Activated naive CD8-positive, alpha-beta T cell treated with anti-CD3 and anti-CD28 coated beads for 36 hours (primary cell): Measurements from ENCODE around the gene DDAH1. TPM values are rescaled to one million over a fixed set of nuclear protein-coding genes. Genes with fewer than 3 reads are reported as not detected.

Experiments
- DNase-seq: peaks from one replicate; pipeline ENCODE4 v3.0.0; 2021
- H3K27ac Mint-ChIP-seq: one replicate; pipeline ENCODE4 v1.8.0; 2022; ENCODE audit warnings: mild to moderate bottlenecking, moderate library complexity, mixed read lengths
- H3K27me3 Mint-ChIP-seq: one replicate; pipeline ENCODE4 v1.8.0; 2022; ENCODE audit warnings: mild to moderate bottlenecking, mixed read lengths
- H3K36me3 Mint-ChIP-seq: one replicate; pipeline ENCODE4 v1.8.0; 2021; ENCODE audit warnings: mild to moderate bottlenecking, mixed read lengths
- H3K4me1 Mint-ChIP-seq: one replicate; pipeline ENCODE4 v1.8.0; 2021; ENCODE audit warnings: mixed read lengths
- H3K4me3 Mint-ChIP-seq: one replicate; pipeline ENCODE4 v1.8.0; 2022; ENCODE audit warnings: mild to moderate bottlenecking, moderate library complexity, mixed read lengths
- H3K9me3 Mint-ChIP-seq: one replicate; pipeline ENCODE4 v1.8.0; 2022; ENCODE audit warnings: mixed read lengths
- total RNA-seq, 2 experiments: library from RNA; stranded (reverse); gene quantifications; one replicate each; pipeline ENCODE4 v1.2.3, GENCODE V29; 2021

DDAH1 gene
- total RNA-seq, 2 experiments from 2014 or later = 0.16 TPM; not detected in 1

DNA sequence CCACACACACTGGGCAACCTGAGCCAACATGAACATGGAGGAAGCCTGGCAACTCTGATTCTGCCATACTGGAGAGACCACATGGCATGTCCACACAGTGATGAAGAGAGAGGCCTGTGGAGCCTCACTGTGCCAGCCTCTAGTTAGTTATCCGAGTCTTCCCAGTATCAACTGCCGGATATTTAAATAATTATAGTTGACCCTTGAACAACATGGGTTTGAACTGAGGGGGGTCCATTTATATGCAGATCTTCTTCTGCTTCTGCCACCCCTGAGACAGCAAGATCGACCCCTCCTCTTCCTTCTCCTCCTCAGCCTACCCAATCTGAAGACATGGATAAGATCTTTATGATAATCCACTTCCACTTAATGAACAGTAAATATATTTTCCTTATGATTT is 27.8 kb downstream of the DDAH1 start:
- no peaks in the 10 kb centered on the region for H3K36me3 Mint-ChIP-seq
- no peaks in the 10 kb centered on the region for H3K9me3 Mint-ChIP-seq
- H3K27ac Mint-ChIP-seq = no peak overlapping the region
- no peaks in the 10 kb centered on the region for H3K4me1 Mint-ChIP-seq
- H3K4me3 Mint-ChIP-seq = no peak overlapping the region
- DNase-seq = no peak
- peaks cover 11% of the 10 kb centered on the region for H3K27me3 Mint-ChIP-seq

- Mint-ChIP-seq H3K36me3 (no peaks in the 10 kb centered on the region), H3K27ac (no peak overlapping the region), H3K4me1 (no peaks in the 10 kb centered on the region), H3K27me3 (no peaks in the 10 kb centered on the region), H3K4me3 (no peak overlapping the region), H3K9me3 (peaks cover 2% of the 10 kb centered on the region)
- no peak for DNase-seq
Measured at GRCh38 chr1:85433096-85433495, 31.9 kb downstream of the DDAH1 start.

GRCh38 chr1:85428471-85429089 is 36.4 kb downstream of the DDAH1 start:
- Mint-ChIP-seq H3K4me3 (no peak overlapping the region), H3K27me3 (no peaks in the 10 kb centered on the region), H3K27ac (no peak overlapping the region), H3K4me1 (no peaks in the 10 kb centered on the region), H3K9me3 (peaks cover 2% of the 10 kb centered on the region), H3K36me3 (no peaks in the 10 kb centered on the region)
- no peak for DNase-seq

DNA sequence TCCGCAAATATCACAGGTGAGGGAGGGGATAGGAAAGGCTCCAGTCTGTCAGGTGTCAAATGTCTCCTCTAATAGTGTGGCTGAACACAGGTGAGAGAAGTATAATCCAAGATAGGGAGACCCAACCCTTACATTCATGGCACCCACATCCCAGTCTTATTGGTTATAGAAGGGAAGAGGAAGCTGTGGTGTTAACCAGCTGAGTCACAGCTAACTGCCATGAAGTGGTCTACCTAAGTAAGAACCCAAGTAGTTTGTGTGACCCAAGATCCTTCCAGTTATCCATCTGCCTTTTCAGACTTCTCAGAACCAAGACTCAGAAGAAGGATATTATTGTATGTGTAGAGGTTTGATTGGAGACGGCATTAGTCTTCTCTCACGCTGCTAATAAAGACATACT is 37.1 kb downstream of the DDAH1 start:
- no peaks in the 10 kb centered on the region for H3K4me1 Mint-ChIP-seq
- no peaks in the 10 kb centered on the region for H3K36me3 Mint-ChIP-seq
- no peak for DNase-seq
- peaks cover 2% of the 10 kb centered on the region for H3K9me3 Mint-ChIP-seq
- H3K27me3 Mint-ChIP-seq = no peaks in the 10 kb centered on the region
- H3K4me3 Mint-ChIP-seq = no peak overlapping the region
- no peak overlapping the region for H3K27ac Mint-ChIP-seq

- DNase-seq = no peak
- Mint-ChIP-seq H3K9me3 (peaks cover 2% of the 10 kb centered on the region), H3K4me1 (no peaks in the 10 kb centered on the region), H3K4me3 (no peak overlapping the region), H3K36me3 (no peaks in the 10 kb centered on the region), H3K27me3 (no peaks in the 10 kb centered on the region), H3K27ac (no peak overlapping the region)
Measured at GRCh38 chr1:85427331-85427730, 37.6 kb downstream of the DDAH1 start.

GRCh38 chr1:85421179-85421578 is 43.8 kb downstream of the DDAH1 start:
- H3K4me1 Mint-ChIP-seq = no peaks in the 10 kb centered on the region
- peaks cover 9% of the 10 kb centered on the region for H3K9me3 Mint-ChIP-seq
- DNase-seq = no peak
- no peak overlapping the region for H3K27ac Mint-ChIP-seq
- H3K36me3 Mint-ChIP-seq = peaks cover 1% of the 10 kb centered on the region
- no peaks in the 10 kb centered on the region for H3K27me3 Mint-ChIP-seq
- no peak overlapping the region for H3K4me3 Mint-ChIP-seq

- Mint-ChIP-seq H3K4me1 (no peaks in the 10 kb centered on the region), H3K27ac (no peak overlapping the region), H3K9me3 (peaks cover 9% of the 10 kb centered on the region), H3K27me3 (no peaks in the 10 kb centered on the region), H3K36me3 (peaks cover 1% of the 10 kb centered on the region), H3K4me3 (no peak overlapping the region)
- no peak for DNase-seq
Measured at GRCh38 chr1:85420199-85420598, 44.8 kb downstream of the DDAH1 start.

GRCh38 chr1:85417876-85418275 is 47.1 kb downstream of the DDAH1 start:
- Mint-ChIP-seq H3K9me3 (peaks cover 9% of the 10 kb centered on the region), H3K4me1 (no peaks in the 10 kb centered on the region), H3K27ac (no peak overlapping the region), H3K4me3 (no peak overlapping the region), H3K36me3 (peaks cover 1% of the 10 kb centered on the region), H3K27me3 (peaks cover 5% of the 10 kb centered on the region)
- DNase-seq = no peak

DNA sequence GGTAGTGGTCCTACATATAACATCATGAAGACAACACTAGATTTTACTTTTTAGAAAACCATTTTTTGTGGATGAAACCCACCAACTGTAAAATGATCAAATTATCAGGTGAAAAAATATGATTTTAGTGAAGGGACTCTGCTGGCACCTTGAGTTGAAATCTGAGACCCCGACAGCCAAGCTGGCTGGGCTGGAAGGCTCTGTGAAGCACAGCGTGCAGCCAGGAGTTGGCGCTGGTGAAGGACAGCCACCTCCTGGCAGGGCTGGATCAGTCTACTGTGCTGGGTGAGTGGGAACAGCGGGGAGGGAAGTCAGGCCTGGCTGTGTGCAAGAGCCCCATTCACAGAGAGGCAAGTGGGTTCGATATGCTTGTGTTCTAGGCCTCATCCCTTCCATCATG is 47.9 kb downstream of the DDAH1 start:
- H3K4me1 Mint-ChIP-seq = no peaks in the 10 kb centered on the region
- DNase-seq = no peak
- no peak overlapping the region for H3K4me3 Mint-ChIP-seq
- peaks cover 5% of the 10 kb centered on the region for H3K27me3 Mint-ChIP-seq
- peaks cover 9% of the 10 kb centered on the region for H3K9me3 Mint-ChIP-seq
- H3K27ac Mint-ChIP-seq = no peak overlapping the region
- peaks cover 1% of the 10 kb centered on the region for H3K36me3 Mint-ChIP-seq

- Mint-ChIP-seq H3K27me3 (peaks cover 5% of the 10 kb centered on the region), H3K4me3 (no peak overlapping the region), H3K36me3 (no peaks in the 10 kb centered on the region), H3K27ac (no peak overlapping the region), H3K9me3 (no peaks in the 10 kb centered on the region), H3K4me1 (no peaks in the 10 kb centered on the region)
- no peak for DNase-seq
Measured at GRCh38 chr1:85413169-85413568, 51.8 kb downstream of the DDAH1 start.

GRCh38 chr1:85411567-85412305 is 53.2 kb downstream of the DDAH1 start:
- no peaks in the 10 kb centered on the region for H3K36me3 Mint-ChIP-seq
- peaks cover 5% of the 10 kb centered on the region for H3K27me3 Mint-ChIP-seq
- DNase-seq = no peak
- no peaks in the 10 kb centered on the region for H3K4me1 Mint-ChIP-seq
- no peak overlapping the region for H3K27ac Mint-ChIP-seq
- no peak overlapping the region for H3K4me3 Mint-ChIP-seq
- no peaks in the 10 kb centered on the region for H3K9me3 Mint-ChIP-seq

DNA sequence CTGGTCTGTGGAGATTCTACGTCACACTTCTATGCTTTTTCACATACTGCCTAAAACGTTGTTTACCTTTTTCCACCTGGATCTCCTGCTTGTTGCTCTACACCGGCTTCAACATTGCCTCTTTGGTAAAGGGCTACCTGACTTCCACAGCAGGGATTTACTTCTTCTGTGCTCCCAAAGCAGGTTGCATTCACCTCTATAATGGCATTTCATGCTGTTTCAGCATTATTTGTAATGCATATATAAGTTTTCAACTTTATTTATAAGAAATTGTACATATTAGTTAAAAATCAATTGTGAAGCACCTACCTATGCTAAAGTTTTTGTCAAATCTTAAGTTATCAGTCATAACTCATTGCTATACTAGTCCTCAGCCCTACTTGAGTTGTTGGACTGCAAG is 55.4 kb downstream of the DDAH1 start:
- peaks cover 2% of the 10 kb centered on the region for H3K27me3 Mint-ChIP-seq
- no peaks in the 10 kb centered on the region for H3K36me3 Mint-ChIP-seq
- no peak overlapping the region for H3K4me3 Mint-ChIP-seq
- H3K9me3 Mint-ChIP-seq = no peaks in the 10 kb centered on the region
- H3K27ac Mint-ChIP-seq = no peak overlapping the region
- no peak for DNase-seq
- H3K4me1 Mint-ChIP-seq = no peaks in the 10 kb centered on the region

DNA sequence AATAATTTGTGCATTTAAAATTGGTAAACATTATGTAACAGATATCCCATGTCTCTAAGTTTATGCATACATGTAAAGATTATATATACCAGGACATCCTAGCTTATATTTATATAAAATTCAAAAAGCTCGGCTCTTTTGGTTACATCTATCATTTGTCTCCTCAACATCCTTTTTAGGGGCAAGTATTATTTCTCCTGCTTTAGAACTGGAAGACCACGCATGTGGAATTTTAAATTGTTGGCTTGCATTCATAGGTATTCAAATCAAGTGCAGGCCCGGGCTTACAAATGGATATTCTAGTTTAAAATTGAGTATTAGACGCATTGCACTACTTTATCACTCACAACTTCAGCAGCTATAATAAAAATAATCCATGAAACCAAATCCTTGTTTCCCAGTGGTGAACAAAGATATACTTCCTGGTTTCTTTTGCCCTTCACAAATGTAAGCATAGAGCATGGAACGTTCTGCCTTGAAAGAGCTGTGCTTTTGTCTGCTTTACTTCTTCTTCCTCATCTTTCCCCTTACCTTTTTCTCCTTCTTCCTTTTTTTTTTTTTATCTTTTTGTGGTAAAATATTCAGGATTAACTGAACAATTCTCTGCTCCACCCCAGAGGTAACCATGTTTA is 57.1 kb downstream of the DDAH1 start:
- Mint-ChIP-seq H3K4me1 (no peaks in the 10 kb centered on the region), H3K4me3 (no peak overlapping the region), H3K9me3 (no peaks in the 10 kb centered on the region), H3K27ac (no peak overlapping the region), H3K36me3 (no peaks in the 10 kb centered on the region), H3K27me3 (no peaks in the 10 kb centered on the region)
- DNase-seq = no peak

- Mint-ChIP-seq H3K9me3 (no peaks in the 10 kb centered on the region), H3K27ac (no peak overlapping the region), H3K4me1 (no peaks in the 10 kb centered on the region), H3K27me3 (no peaks in the 10 kb centered on the region), H3K36me3 (no peaks in the 10 kb centered on the region), H3K4me3 (no peak overlapping the region)
- DNase-seq = no peak
Measured at GRCh38 chr1:85406887-85407533, 57.9 kb downstream of the DDAH1 start.

DNA sequence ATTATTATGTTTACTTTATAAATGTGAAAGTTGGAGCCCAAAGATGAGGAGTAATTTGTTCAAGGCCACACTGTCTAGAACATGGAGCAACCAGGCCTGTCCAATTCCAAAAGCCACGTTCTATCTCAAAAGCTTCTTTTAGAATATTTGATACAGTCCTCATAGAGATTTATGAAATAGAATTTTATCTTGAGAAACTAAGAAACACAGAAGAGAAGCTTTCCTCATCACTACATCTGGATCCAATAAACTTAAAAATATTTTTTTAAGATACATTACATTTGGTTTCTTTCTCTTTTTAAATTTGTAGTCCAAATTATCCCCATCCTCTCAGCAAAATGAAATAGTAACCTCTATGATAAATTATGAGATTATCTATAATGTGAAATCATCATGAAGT is 58.9 kb downstream of the DDAH1 start:
- no peak overlapping the region for H3K4me3 Mint-ChIP-seq
- no peaks in the 10 kb centered on the region for H3K27me3 Mint-ChIP-seq
- no peak overlapping the region for H3K27ac Mint-ChIP-seq
- H3K9me3 Mint-ChIP-seq = no peaks in the 10 kb centered on the region
- no peaks in the 10 kb centered on the region for H3K36me3 Mint-ChIP-seq
- no peak for DNase-seq
- H3K4me1 Mint-ChIP-seq = no peaks in the 10 kb centered on the region
